HTERT RPE-1 (cell line): ENCODE results near the gene CTNNA2.

Source experiments
- in situ Hi-C: fragments of 300-500 bp; cut with MboI; formaldehyde crosslinking; loops from 4 replicates; pipeline ENCODE4 v1.14.3; 2020; ENCODE audit warnings: low sequenced_read_pairs

CTNNA2 gene

GRCh38 chr2:80621656-80622055 lies 1108.8 kb downstream of the CTNNA2 start:
- in situ Hi-C loops: no loop called here

GRCh38 chr2:80624062-80624461 lies 1111.2 kb downstream of the CTNNA2 start:
- in situ Hi-C loops: no loop called here

GRCh38 chr2:80634590-80634989 lies 1121.7 kb downstream of the CTNNA2 start:
- in situ Hi-C loops: no loop called here

GRCh38 chr2:80638783-80639182 lies 1125.9 kb downstream of the CTNNA2 start:
- in situ Hi-C loops: no loop called here

GRCh38 chr2:80642465-80642864 lies 1129.6 kb downstream of the CTNNA2 start:
- in situ Hi-C loops: no loop called here

GRCh38 chr2:80643598-80643997 lies 1130.7 kb downstream of the CTNNA2 start:
- in situ Hi-C loops: no loop called here

- in situ Hi-C loops: no loop called here
Observed at GRCh38 chr2:80651435-80651834, 1138.6 kb downstream of the CTNNA2 start.

GRCh38 chr2:80655265-80655664 lies 1142.4 kb downstream of the CTNNA2 start:
- in situ Hi-C loops: no loop called here

GRCh38 chr2:80670763-80671162 lies 1157.9 kb downstream of the CTNNA2 start:
- in situ Hi-C loops: no loop called here

GRCh38 chr2:80687524-80687923 lies 1174.7 kb downstream of the CTNNA2 start:
- in situ Hi-C loops: no loop called here

GRCh38 chr2:80689106-80689505 lies 1176.3 kb downstream of the CTNNA2 start:
- in situ Hi-C loops: no loop called here
